BE2C (cell line): ENCODE measurements around the gene CAP2.

Source experiments
- DNase-seq: peaks from one replicate; pipeline ENCODE4 v3.0.0-alpha.2; 2020
- H3K27me3 ChIP-seq: fragments of 250-450 bp; sonication (Bioruptor Pico); 2 replicates; pipeline ENCODE4 v1.5.1; 2020; ENCODE audit warnings: mild to moderate bottlenecking
- H3K36me3 ChIP-seq: fragments of 250-450 bp; sonication (Bioruptor Pico); 2 replicates; pipeline ENCODE4 v1.5.1; 2020; ENCODE audit warnings: mild to moderate bottlenecking
- H3K4me1 ChIP-seq: fragments of 250-450 bp; sonication (Bioruptor Pico); 2 replicates; pipeline ENCODE4 v1.5.1; 2020
- H3K4me3 ChIP-seq: 2 replicates; pipeline ENCODE4 v1.5.1; 2011; ENCODE audit warnings: low read depth, low read length
- H3K9me3 ChIP-seq: fragments of 250-450 bp; sonication (Bioruptor Pico); 2 replicates; pipeline ENCODE4 v1.5.1; 2020
- TF ChIP-seq, protein P1 (sequence below): IDR thresholded peaks from 2 replicates; pipeline ENCODE4 v1.5.1; 2012; ENCODE audit warnings: mild to moderate bottlenecking, low read depth, low read length

CAP2 gene

GRCh38 chr6:17354700-17355403, 38.5 kb upstream of the CAP2 start:
- H3K4me1 ChIP-seq = no peaks in the 10 kb centered on the region
- H3K36me3 ChIP-seq = no peaks in the 10 kb centered on the region
- H3K27me3 ChIP-seq = no peaks in the 10 kb centered on the region
- H3K4me3 ChIP-seq = no peak overlapping the region
- no peak for DNase-seq
- TF ChIP-seq, protein P1, sequence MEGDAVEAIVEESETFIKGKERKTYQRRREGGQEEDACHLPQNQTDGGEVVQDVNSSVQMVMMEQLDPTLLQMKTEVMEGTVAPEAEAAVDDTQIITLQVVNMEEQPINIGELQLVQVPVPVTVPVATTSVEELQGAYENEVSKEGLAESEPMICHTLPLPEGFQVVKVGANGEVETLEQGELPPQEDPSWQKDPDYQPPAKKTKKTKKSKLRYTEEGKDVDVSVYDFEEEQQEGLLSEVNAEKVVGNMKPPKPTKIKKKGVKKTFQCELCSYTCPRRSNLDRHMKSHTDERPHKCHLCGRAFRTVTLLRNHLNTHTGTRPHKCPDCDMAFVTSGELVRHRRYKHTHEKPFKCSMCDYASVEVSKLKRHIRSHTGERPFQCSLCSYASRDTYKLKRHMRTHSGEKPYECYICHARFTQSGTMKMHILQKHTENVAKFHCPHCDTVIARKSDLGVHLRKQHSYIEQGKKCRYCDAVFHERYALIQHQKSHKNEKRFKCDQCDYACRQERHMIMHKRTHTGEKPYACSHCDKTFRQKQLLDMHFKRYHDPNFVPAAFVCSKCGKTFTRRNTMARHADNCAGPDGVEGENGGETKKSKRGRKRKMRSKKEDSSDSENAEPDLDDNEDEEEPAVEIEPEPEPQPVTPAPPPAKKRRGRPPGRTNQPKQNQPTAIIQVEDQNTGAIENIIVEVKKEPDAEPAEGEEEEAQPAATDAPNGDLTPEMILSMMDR = no peak
- H3K9me3 ChIP-seq = no peaks in the 10 kb centered on the region

GRCh38 chr6:17355404-17355774, 38.0 kb upstream of the CAP2 start:
- no peaks in the 10 kb centered on the region for H3K9me3 ChIP-seq
- H3K4me1 ChIP-seq = no peaks in the 10 kb centered on the region
- H3K36me3 ChIP-seq = no peaks in the 10 kb centered on the region
- DNase-seq = no peak
- TF ChIP-seq, protein P1 = no peak
- H3K27me3 ChIP-seq = no peaks in the 10 kb centered on the region
- H3K4me3 ChIP-seq = no peak overlapping the region

DNA sequence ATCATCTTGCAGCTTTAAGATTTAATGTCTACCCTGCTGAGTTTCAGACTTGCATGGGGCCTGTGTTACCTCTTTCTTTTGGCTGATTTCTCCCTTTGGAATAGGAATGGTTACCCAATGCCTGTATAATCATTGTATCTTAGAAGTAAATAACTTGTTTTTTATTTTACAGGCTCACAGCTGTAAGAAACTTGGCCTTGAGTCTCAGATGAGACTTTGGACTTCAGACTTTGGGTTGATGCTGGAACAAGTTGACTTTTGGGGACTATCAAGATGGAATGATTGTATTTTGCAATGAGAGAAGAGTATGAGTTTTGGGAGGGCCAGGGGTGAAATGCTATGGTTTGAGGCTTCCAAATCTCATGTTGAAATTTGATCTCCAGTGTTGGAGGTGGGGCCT, 34.9 kb upstream of the CAP2 start:
- Histone ChIP-seq H3K27me3 (no peaks in the 10 kb centered on the region), H3K4me1 (no peaks in the 10 kb centered on the region), H3K36me3 (no peaks in the 10 kb centered on the region), H3K9me3 (no peaks in the 10 kb centered on the region), H3K4me3 (no peak overlapping the region)
- TF ChIP-seq, protein P1 = no peak
- DNase-seq = no peak

DNA sequence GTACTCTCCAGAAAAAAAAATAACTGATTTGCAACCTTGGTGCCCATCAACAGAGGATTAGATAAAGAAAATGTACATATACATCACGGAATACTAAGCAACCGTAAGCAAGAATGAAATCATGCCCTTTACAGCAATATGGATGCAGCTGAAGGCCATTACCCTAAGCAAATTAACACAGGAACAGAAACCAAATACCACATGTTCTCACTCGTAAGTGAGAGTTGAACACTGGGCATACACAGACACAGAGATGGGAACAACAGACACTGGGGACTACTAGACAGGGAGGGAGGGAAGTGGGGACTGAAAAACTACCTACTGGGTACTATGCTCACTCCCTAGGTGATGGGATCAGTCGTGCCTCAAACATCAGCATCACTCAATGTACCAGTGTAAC, 32.8 kb upstream of the CAP2 start:
- DNase-seq = no peak
- Histone ChIP-seq H3K27me3 (no peaks in the 10 kb centered on the region), H3K4me3 (no peak overlapping the region), H3K9me3 (no peaks in the 10 kb centered on the region), H3K36me3 (no peaks in the 10 kb centered on the region), H3K4me1 (no peaks in the 10 kb centered on the region)
- TF ChIP-seq, protein P1 = no peak

DNA sequence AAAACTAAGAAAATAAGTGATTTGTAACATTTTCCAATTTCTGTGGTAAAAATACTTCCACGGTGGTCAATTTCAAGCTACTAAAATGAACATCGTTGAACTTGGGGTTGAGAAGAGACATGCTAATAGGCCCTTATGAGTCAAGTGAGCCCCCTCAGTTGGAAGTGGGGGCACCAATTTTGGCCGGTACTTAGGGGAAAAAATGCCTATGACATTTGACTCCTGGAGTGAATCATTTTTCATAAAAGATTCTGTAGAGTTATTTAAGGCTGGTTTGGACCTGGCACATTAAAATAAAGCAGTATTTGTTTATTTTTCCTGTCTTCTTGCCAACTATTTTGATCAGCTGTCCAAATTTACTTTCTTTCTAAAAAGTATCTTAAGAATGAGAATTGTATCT, 32.4 kb upstream of the CAP2 start:
- DNase-seq = no peak
- Histone ChIP-seq H3K27me3 (no peaks in the 10 kb centered on the region), H3K4me1 (no peaks in the 10 kb centered on the region), H3K36me3 (no peaks in the 10 kb centered on the region), H3K9me3 (no peaks in the 10 kb centered on the region), H3K4me3 (no peak overlapping the region)
- TF ChIP-seq, protein P1 = no peak

GRCh38 chr6:17365961-17366360, 27.4 kb upstream of the CAP2 start:
- Histone ChIP-seq H3K36me3 (no peaks in the 10 kb centered on the region), H3K4me3 (no peak overlapping the region), H3K4me1 (no peaks in the 10 kb centered on the region), H3K9me3 (no peaks in the 10 kb centered on the region), H3K27me3 (no peaks in the 10 kb centered on the region)
- DNase-seq = no peak
- TF ChIP-seq, protein P1 = no peak
